Measurements from ENCODE around the gene CRACR2A. TPM values are rescaled to one million over a fixed set of nuclear protein-coding genes. Genes with fewer than 3 reads are reported as not detected.

Gene CRACR2A
- total RNA-seq, 1 donor from 2014 or later: 30.0 TPM

- no peak overlapping the region for H3K27ac Mint-ChIP-seq
- peaks cover 10% of the 10 kb centered on the region for H3K9me3 Mint-ChIP-seq
- H3K36me3 Mint-ChIP-seq (ENCODE audit: low read depth): peaks cover 55% of the 10 kb centered on the region
- no peak overlapping the region for H3K4me3 Mint-ChIP-seq
- DNase-seq (ENCODE audit: low spot score): no peak
- H3K4me1 Mint-ChIP-seq (ENCODE audit: low read depth): peaks cover 82% of the 10 kb centered on the region
- H3K27me3 Mint-ChIP-seq (ENCODE audit: insufficient read depth): no peaks in the 10 kb centered on the region
- intact Hi-C loops (cut with micrococcal nuclease): no loop called here
These were observed 4.8 kb downstream of the CRACR2A start for GRCh38 chr12:3747976-3748619.

- intact Hi-C loops (cut with micrococcal nuclease): no loop called here
- H3K4me1 Mint-ChIP-seq (ENCODE audit: low read depth): peaks cover 88% of the 10 kb centered on the region
- no peak for DNase-seq (ENCODE audit: low spot score)
- H3K4me3 Mint-ChIP-seq: peak overlapping the region; percentile 19
- H3K36me3 Mint-ChIP-seq (ENCODE audit: low read depth): peaks cover 60% of the 10 kb centered on the region
- peaks cover 10% of the 10 kb centered on the region for H3K9me3 Mint-ChIP-seq
- no peaks in the 10 kb centered on the region for H3K27me3 Mint-ChIP-seq (ENCODE audit: insufficient read depth)
- H3K27ac Mint-ChIP-seq: peak overlapping the region; percentile 59
These were observed 5.4 kb downstream of the CRACR2A start for GRCh38 chr12:3747543-3747942.

- Mint-ChIP-seq H3K27ac (no peak overlapping the region), H3K9me3 (peaks cover 10% of the 10 kb centered on the region), H3K4me1 (ENCODE audit: low read depth) (peaks cover 85% of the 10 kb centered on the region), H3K4me3 (no peak overlapping the region), H3K36me3 (ENCODE audit: low read depth) (peaks cover 63% of the 10 kb centered on the region), H3K27me3 (ENCODE audit: insufficient read depth) (no peaks in the 10 kb centered on the region)
- intact Hi-C loops (cut with micrococcal nuclease): no loop called here
- DNase-seq (ENCODE audit: low spot score): no peak
These were observed 6.2 kb downstream of the CRACR2A start for GRCh38 chr12:3746758-3747157.

- Mint-ChIP-seq H3K9me3 (peaks cover 10% of the 10 kb centered on the region), H3K27ac (peak overlapping the region; percentile 79), H3K27me3 (ENCODE audit: insufficient read depth) (no peaks in the 10 kb centered on the region), H3K36me3 (ENCODE audit: low read depth) (peaks cover 61% of the 10 kb centered on the region), H3K4me1 (ENCODE audit: low read depth) (peaks cover 74% of the 10 kb centered on the region), H3K4me3 (no peak overlapping the region)
- intact Hi-C loops (cut with micrococcal nuclease): no loop called here
- no peak for DNase-seq (ENCODE audit: low spot score)
These were observed 7.8 kb downstream of the CRACR2A start for GRCh38 chr12:3745152-3745551.

- no peak for DNase-seq (ENCODE audit: low spot score)
- intact Hi-C loops (cut with micrococcal nuclease): loop anchor here (1.0 kb wide), 2 partner anchors 8 to 16 kb away; no protein-coding TSS in a partner anchor
- peak overlapping the region; percentile 23 for H3K4me3 Mint-ChIP-seq
- H3K27me3 Mint-ChIP-seq (ENCODE audit: insufficient read depth): no peaks in the 10 kb centered on the region
- H3K36me3 Mint-ChIP-seq (ENCODE audit: low read depth): peaks cover 60% of the 10 kb centered on the region
- peaks cover 10% of the 10 kb centered on the region for H3K9me3 Mint-ChIP-seq
- peak overlapping the region; percentile 79 for H3K27ac Mint-ChIP-seq
- H3K4me1 Mint-ChIP-seq (ENCODE audit: low read depth): peaks cover 71% of the 10 kb centered on the region
These were observed 8.5 kb downstream of the CRACR2A start for GRCh38 chr12:3744229-3744901.

GRCh38 chr12:3743803-3744202 lies 9.1 kb downstream of the CRACR2A start:
- peaks cover 68% of the 10 kb centered on the region for H3K4me1 Mint-ChIP-seq (ENCODE audit: low read depth)
- H3K4me3 Mint-ChIP-seq: peak overlapping the region; percentile 23
- intact Hi-C loops (cut with micrococcal nuclease): loop anchor here (1.0 kb wide), 2 partner anchors 8 to 16 kb away; no protein-coding TSS in a partner anchor
- H3K36me3 Mint-ChIP-seq (ENCODE audit: low read depth): peaks cover 57% of the 10 kb centered on the region
- peak overlapping the region; percentile 79 for H3K27ac Mint-ChIP-seq
- DNase-seq (ENCODE audit: low spot score): peak; percentile 19
- H3K9me3 Mint-ChIP-seq: peaks cover 10% of the 10 kb centered on the region
- H3K27me3 Mint-ChIP-seq (ENCODE audit: insufficient read depth): no peaks in the 10 kb centered on the region

GRCh38 chr12:3741882-3742672 lies 10.8 kb downstream of the CRACR2A start:
- H3K27me3 Mint-ChIP-seq (ENCODE audit: insufficient read depth): no peaks in the 10 kb centered on the region
- no peak overlapping the region for H3K4me3 Mint-ChIP-seq
- peaks cover 10% of the 10 kb centered on the region for H3K9me3 Mint-ChIP-seq
- intact Hi-C loops (cut with micrococcal nuclease): no loop called here
- no peak for DNase-seq (ENCODE audit: low spot score)
- peaks cover 56% of the 10 kb centered on the region for H3K36me3 Mint-ChIP-seq (ENCODE audit: low read depth)
- H3K27ac Mint-ChIP-seq: peak overlapping the region; percentile 31
- H3K4me1 Mint-ChIP-seq (ENCODE audit: low read depth): peaks cover 59% of the 10 kb centered on the region

GRCh38 chr12:3740480-3741231 lies 12.3 kb downstream of the CRACR2A start:
- intact Hi-C loops (cut with micrococcal nuclease): no loop called here
- Mint-ChIP-seq H3K4me3 (no peak overlapping the region), H3K4me1 (ENCODE audit: low read depth) (peaks cover 45% of the 10 kb centered on the region), H3K27ac (no peak overlapping the region), H3K27me3 (ENCODE audit: insufficient read depth) (no peaks in the 10 kb centered on the region), H3K9me3 (no peaks in the 10 kb centered on the region), H3K36me3 (ENCODE audit: low read depth) (peaks cover 45% of the 10 kb centered on the region)
- no peak for DNase-seq (ENCODE audit: low spot score)

GRCh38 chr12:3735432-3735831 lies 17.5 kb downstream of the CRACR2A start:
- Mint-ChIP-seq H3K4me3 (no peak overlapping the region), H3K36me3 (ENCODE audit: low read depth) (peaks cover 21% of the 10 kb centered on the region), H3K9me3 (no peaks in the 10 kb centered on the region), H3K27ac (no peak overlapping the region), H3K27me3 (ENCODE audit: insufficient read depth) (no peaks in the 10 kb centered on the region), H3K4me1 (ENCODE audit: low read depth) (peaks cover 10% of the 10 kb centered on the region)
- intact Hi-C loops (cut with micrococcal nuclease): no loop called here
- no peak for DNase-seq (ENCODE audit: low spot score)

GRCh38 chr12:3732901-3733300 lies 20.0 kb downstream of the CRACR2A start:
- no peak overlapping the region for H3K27ac Mint-ChIP-seq
- DNase-seq (ENCODE audit: low spot score): no peak
- H3K4me3 Mint-ChIP-seq: no peak overlapping the region
- peaks cover 27% of the 10 kb centered on the region for H3K4me1 Mint-ChIP-seq (ENCODE audit: low read depth)
- H3K27me3 Mint-ChIP-seq (ENCODE audit: insufficient read depth): no peaks in the 10 kb centered on the region
- H3K36me3 Mint-ChIP-seq (ENCODE audit: low read depth): peaks cover 27% of the 10 kb centered on the region
- no peaks in the 10 kb centered on the region for H3K9me3 Mint-ChIP-seq
- intact Hi-C loops (cut with micrococcal nuclease): no loop called here

GRCh38 chr12:3730111-3730510 lies 22.8 kb downstream of the CRACR2A start:
- peak overlapping the region; percentile 54 for H3K27ac Mint-ChIP-seq
- intact Hi-C loops (cut with micrococcal nuclease): no loop called here
- H3K4me3 Mint-ChIP-seq: peak overlapping the region; percentile 16
- H3K36me3 Mint-ChIP-seq (ENCODE audit: low read depth): peaks cover 42% of the 10 kb centered on the region
- DNase-seq (ENCODE audit: low spot score): no peak
- no peaks in the 10 kb centered on the region for H3K27me3 Mint-ChIP-seq (ENCODE audit: insufficient read depth)
- H3K4me1 Mint-ChIP-seq (ENCODE audit: low read depth): peaks cover 46% of the 10 kb centered on the region
- peaks cover 4% of the 10 kb centered on the region for H3K9me3 Mint-ChIP-seq

GRCh38 chr12:3728686-3729085 lies 24.2 kb downstream of the CRACR2A start:
- H3K27me3 Mint-ChIP-seq (ENCODE audit: insufficient read depth): no peaks in the 10 kb centered on the region
- H3K4me3 Mint-ChIP-seq: peak overlapping the region; percentile 4
- H3K27ac Mint-ChIP-seq: peak overlapping the region; percentile 95
- peaks cover 46% of the 10 kb centered on the region for H3K4me1 Mint-ChIP-seq (ENCODE audit: low read depth)
- H3K36me3 Mint-ChIP-seq (ENCODE audit: low read depth): peaks cover 56% of the 10 kb centered on the region
- peak; percentile 31 for DNase-seq (ENCODE audit: low spot score)
- peaks cover 17% of the 10 kb centered on the region for H3K9me3 Mint-ChIP-seq
- intact Hi-C loops (cut with micrococcal nuclease): loop anchor here (1.0 to 10.0 kb wide), 6 partner anchors 16 to 806 kb away; partner anchors contain the start of genes CCND2, PARP11 and RAD51AP1

Data from activated T-helper 1 cell treated with anti-CD3 and anti-CD28 coated beads, Interleukin-12 subunit alpha, Interleukin-12 subunit beta, Interleukin-2, Interleukin-4 antibody, amounts not matched to agents 30 ng/mL and 10 ng/mL and 1 ng/mL, durations not matched to agents 14 hours and 24 hours and 36 hours (primary cell).